Measurements from ENCODE around the gene SKOR1.

The SKOR1 gene

DNA sequence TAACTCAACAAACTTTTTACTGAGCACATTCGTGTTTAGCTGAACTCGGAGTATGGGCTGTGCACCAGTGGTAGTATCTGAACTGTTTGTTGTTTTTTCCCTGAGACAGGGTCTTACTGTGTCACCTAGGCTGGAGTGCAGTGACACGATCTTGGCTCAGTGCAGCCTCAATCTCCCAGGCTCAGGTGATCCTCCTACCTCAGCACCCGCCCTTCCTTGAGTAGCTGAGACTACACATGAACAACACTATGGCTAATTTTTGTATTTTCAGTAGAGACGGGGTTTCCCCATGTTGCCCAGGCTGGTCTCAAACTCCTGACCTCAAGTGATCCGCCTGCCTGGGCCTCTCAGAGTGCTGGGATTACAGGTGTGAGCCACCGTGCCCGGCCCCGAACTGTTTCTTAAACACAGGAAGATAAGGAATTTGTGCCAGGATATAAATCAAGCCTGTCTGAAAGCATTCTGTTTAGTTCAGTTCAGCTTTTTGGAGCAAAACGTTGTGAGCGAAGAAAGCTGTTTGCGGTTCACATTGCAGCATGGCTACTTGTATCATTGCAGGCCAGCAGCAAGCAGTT, 40.4 kb upstream of the SKOR1 start:
- H4K91ac ChIP-seq (ENCODE audit: low read depth, low read length, poor library complexity) = peak overlapping the region; percentile 19
- H3K4ac ChIP-seq (ENCODE audit: low read length) = no peak overlapping the region
- H3K9me3 ChIP-seq (replicated peaks in 1 of 2; ENCODE audit: control insufficient read depth in 2 of 2, insufficient read depth in 1 of 2, low read depth in 1 of 2, low read length in 2 of 2) = no peaks in the 10 kb centered on the region
- H3K14ac ChIP-seq (ENCODE audit: low read length) = no peak overlapping the region
- no peaks in the 10 kb centered on the region for H3K36me3 ChIP-seq (replicated peaks in 1 of 2; ENCODE audit: control insufficient read depth in 2 of 2, insufficient read depth in 2 of 2, low read length in 2 of 2)
- no peak overlapping the region for H3K27ac ChIP-seq (replicated peaks; ENCODE audit: low read length)
- no peak overlapping the region for H4K8ac ChIP-seq (ENCODE audit: low read depth, low read length)
- H2AK5ac ChIP-seq (ENCODE audit: low read depth, low read length) = no peak overlapping the region
- H3K4me1 ChIP-seq (ENCODE audit: control insufficient read depth in 2 of 2, insufficient read depth in 1 of 2, low read depth in 1 of 2, low read length in 2 of 2) = peaks cover 18 to 30% of the 10 kb centered on the region in 2 donors
- no peak overlapping the region for H2BK12ac ChIP-seq (ENCODE audit: low read length)
- no peaks in the 10 kb centered on the region for H3K27me3 ChIP-seq (ENCODE audit: control insufficient read depth in 3 of 3, insufficient read depth in 3 of 3, low read depth in 1 of 3, low read length in 3 of 3)
- H2BK5ac ChIP-seq (ENCODE audit: low read length) = no peak overlapping the region
- no peak overlapping the region for H2BK15ac ChIP-seq (ENCODE audit: low read length)
- no peak for DNase-seq (ENCODE audit: low spot score)
- H3K23ac ChIP-seq (ENCODE audit: low read depth, low read length, poor library complexity) = no peak overlapping the region
- no peak overlapping the region for H2BK120ac ChIP-seq (ENCODE audit: low read depth, low read length)
- H3K4me3 ChIP-seq (ENCODE audit: low read length in 2 of 2) = no peak overlapping the region
- peaks cover 2% of the 10 kb centered on the region for H3K79me1 ChIP-seq (ENCODE audit: low read depth, low read length)
- no peak overlapping the region for H2AFZ ChIP-seq (ENCODE audit: low read length)
- no peak overlapping the region for H3K18ac ChIP-seq (ENCODE audit: low read length)
- H3K4me2 ChIP-seq (ENCODE audit: insufficient read depth, low read length, poor library complexity, severe bottlenecking) = no peak overlapping the region
- WGBS, 2 donors (ENCODE audit: extremely low coverage in 2 of 2, insufficient read length in 2 of 2, insufficient replicate concordance in 1 of 2) = no CpG with 5 or more reads among the region's 12 CpGs
- no peak overlapping the region for H3K9ac ChIP-seq (ENCODE audit: low read depth, low read length, poor library complexity)

GRCh38 chr15:67785431-67785830, 39.9 kb upstream of the SKOR1 start:
- Histone ChIP-seq H2BK15ac (ENCODE audit: low read length) (no peak overlapping the region), H3K27me3 (ENCODE audit: control insufficient read depth in 3 of 3, insufficient read depth in 3 of 3, low read depth in 1 of 3, low read length in 3 of 3) (no peaks in the 10 kb centered on the region), H4K8ac (ENCODE audit: low read depth, low read length) (no peak overlapping the region), H3K9me3 (replicated peaks in 1 of 2; ENCODE audit: control insufficient read depth in 2 of 2, insufficient read depth in 1 of 2, low read depth in 1 of 2, low read length in 2 of 2) (no peaks in the 10 kb centered on the region), H2AFZ (ENCODE audit: low read length) (no peak overlapping the region), H3K4me3 (ENCODE audit: low read length in 2 of 2) (no peak overlapping the region), H3K4me1 (ENCODE audit: control insufficient read depth in 2 of 2, insufficient read depth in 1 of 2, low read depth in 1 of 2, low read length in 2 of 2) (peaks cover 18 to 30% of the 10 kb centered on the region in 2 donors), H3K18ac (ENCODE audit: low read length) (peak overlapping the region; percentile 51), H3K4ac (ENCODE audit: low read length) (no peak overlapping the region), H3K36me3 (replicated peaks in 1 of 2; ENCODE audit: control insufficient read depth in 2 of 2, insufficient read depth in 2 of 2, low read length in 2 of 2) (no peaks in the 10 kb centered on the region), H2BK12ac (ENCODE audit: low read length) (no peak overlapping the region), H3K9ac (ENCODE audit: low read depth, low read length, poor library complexity) (no peak overlapping the region), H4K91ac (ENCODE audit: low read depth, low read length, poor library complexity) (peak overlapping the region; percentile 19), H3K14ac (ENCODE audit: low read length) (no peak overlapping the region), H2AK5ac (ENCODE audit: low read depth, low read length) (no peak overlapping the region), H3K79me1 (ENCODE audit: low read depth, low read length) (peaks cover 2% of the 10 kb centered on the region), H2BK120ac (ENCODE audit: low read depth, low read length) (no peak overlapping the region), H3K27ac (replicated peaks; ENCODE audit: low read length) (no peak overlapping the region), H2BK5ac (ENCODE audit: low read length) (no peak overlapping the region), H3K23ac (ENCODE audit: low read depth, low read length, poor library complexity) (no peak overlapping the region), H3K4me2 (ENCODE audit: insufficient read depth, low read length, poor library complexity, severe bottlenecking) (no peak overlapping the region)
- DNase-seq (ENCODE audit: low spot score) = no peak
- no CpG with 5 or more reads among the region's 5 CpGs for WGBS, 2 donors (ENCODE audit: extremely low coverage in 2 of 2, insufficient read length in 2 of 2, insufficient replicate concordance in 1 of 2)

- H3K79me1 ChIP-seq (ENCODE audit: low read depth, low read length) = peaks cover 2% of the 10 kb centered on the region
- H4K8ac ChIP-seq (ENCODE audit: low read depth, low read length) = no peak overlapping the region
- H3K27ac ChIP-seq (replicated peaks; ENCODE audit: low read length) = no peak overlapping the region
- H2AK5ac ChIP-seq (ENCODE audit: low read depth, low read length) = no peak overlapping the region
- H2BK12ac ChIP-seq (ENCODE audit: low read length) = no peak overlapping the region
- H3K23ac ChIP-seq (ENCODE audit: low read depth, low read length, poor library complexity) = no peak overlapping the region
- H3K4ac ChIP-seq (ENCODE audit: low read length) = no peak overlapping the region
- H3K4me2 ChIP-seq (ENCODE audit: insufficient read depth, low read length, poor library complexity, severe bottlenecking) = no peak overlapping the region
- H2BK15ac ChIP-seq (ENCODE audit: low read length) = no peak overlapping the region
- no peak for DNase-seq (ENCODE audit: low spot score)
- H3K36me3 ChIP-seq (replicated peaks in 1 of 2; ENCODE audit: control insufficient read depth in 2 of 2, insufficient read depth in 2 of 2, low read length in 2 of 2) = no peaks in the 10 kb centered on the region
- no peak overlapping the region for H3K14ac ChIP-seq (ENCODE audit: low read length)
- no peak overlapping the region for H2AFZ ChIP-seq (ENCODE audit: low read length)
- H3K4me3 ChIP-seq (ENCODE audit: low read length in 2 of 2) = no peak overlapping the region
- no peaks in the 10 kb centered on the region for H3K27me3 ChIP-seq (ENCODE audit: control insufficient read depth in 3 of 3, insufficient read depth in 3 of 3, low read depth in 1 of 3, low read length in 3 of 3)
- H3K4me1 ChIP-seq (ENCODE audit: control insufficient read depth in 2 of 2, insufficient read depth in 1 of 2, low read depth in 1 of 2, low read length in 2 of 2) = peaks cover 17 to 21% of the 10 kb centered on the region in 2 donors
- H3K9me3 ChIP-seq (replicated peaks in 1 of 2; ENCODE audit: control insufficient read depth in 2 of 2, insufficient read depth in 1 of 2, low read depth in 1 of 2, low read length in 2 of 2) = no peaks in the 10 kb centered on the region
- H2BK5ac ChIP-seq (ENCODE audit: low read length) = no peak overlapping the region
- WGBS, 2 donors (ENCODE audit: extremely low coverage in 2 of 2, insufficient read length in 2 of 2, insufficient replicate concordance in 1 of 2) = no CpG with 5 or more reads among the region's 4 CpGs
- H3K18ac ChIP-seq (ENCODE audit: low read length) = peak overlapping the region; percentile 20
- H2BK120ac ChIP-seq (ENCODE audit: low read depth, low read length) = no peak overlapping the region
- H3K9ac ChIP-seq (ENCODE audit: low read depth, low read length, poor library complexity) = no peak overlapping the region
- peak overlapping the region; percentile 11 for H4K91ac ChIP-seq (ENCODE audit: low read depth, low read length, poor library complexity)
These were observed 38.7 kb upstream of the SKOR1 start for GRCh38 chr15:67786646-67787045.

DNA sequence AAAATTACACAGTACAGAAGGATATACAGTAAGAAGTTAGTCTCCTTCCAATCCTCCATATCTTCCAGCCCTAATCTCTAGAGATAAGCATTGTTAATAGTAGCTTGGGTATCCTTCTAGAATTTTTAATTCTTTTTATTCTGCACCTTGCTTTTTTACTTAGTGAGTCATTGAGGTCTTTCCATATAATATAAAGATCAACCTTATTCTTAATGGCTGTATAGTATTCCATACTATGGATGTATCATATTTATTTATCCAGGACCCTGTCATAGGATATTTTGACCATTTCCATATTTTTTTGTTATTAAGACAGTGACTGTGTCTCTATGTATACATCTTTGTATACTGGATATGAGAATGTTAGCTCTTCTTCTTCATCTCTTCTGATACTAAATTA, 36.3 kb upstream of the SKOR1 start:
- Histone ChIP-seq H4K8ac (ENCODE audit: low read depth, low read length) (no peak overlapping the region), H2BK120ac (ENCODE audit: low read depth, low read length) (no peak overlapping the region), H3K36me3 (replicated peaks in 1 of 2; ENCODE audit: control insufficient read depth in 2 of 2, insufficient read depth in 2 of 2, low read length in 2 of 2) (no peaks in the 10 kb centered on the region), H2AFZ (ENCODE audit: low read length) (no peak overlapping the region), H3K14ac (ENCODE audit: low read length) (no peak overlapping the region), H3K23ac (ENCODE audit: low read depth, low read length, poor library complexity) (no peak overlapping the region), H3K79me1 (ENCODE audit: low read depth, low read length) (no peaks in the 10 kb centered on the region), H3K4me1 (ENCODE audit: control insufficient read depth in 2 of 2, insufficient read depth in 1 of 2, low read depth in 1 of 2, low read length in 2 of 2) (peaks cover 4 to 9% of the 10 kb centered on the region in 2 donors), H3K27me3 (ENCODE audit: control insufficient read depth in 3 of 3, insufficient read depth in 3 of 3, low read depth in 1 of 3, low read length in 3 of 3) (no peaks in the 10 kb centered on the region), H2BK15ac (ENCODE audit: low read length) (no peak overlapping the region), H3K18ac (ENCODE audit: low read length) (no peak overlapping the region), H3K4me3 (ENCODE audit: low read length in 2 of 2) (no peak overlapping the region), H2BK12ac (ENCODE audit: low read length) (no peak overlapping the region), H4K91ac (ENCODE audit: low read depth, low read length, poor library complexity) (no peak overlapping the region), H3K9me3 (replicated peaks in 1 of 2; ENCODE audit: control insufficient read depth in 2 of 2, insufficient read depth in 1 of 2, low read depth in 1 of 2, low read length in 2 of 2) (no peaks in the 10 kb centered on the region), H3K4me2 (ENCODE audit: insufficient read depth, low read length, poor library complexity, severe bottlenecking) (no peak overlapping the region), H2AK5ac (ENCODE audit: low read depth, low read length) (no peak overlapping the region), H2BK5ac (ENCODE audit: low read length) (no peak overlapping the region), H3K27ac (replicated peaks; ENCODE audit: low read length) (no peak overlapping the region), H3K9ac (ENCODE audit: low read depth, low read length, poor library complexity) (no peak overlapping the region), H3K4ac (ENCODE audit: low read length) (no peak overlapping the region)
- no peak for DNase-seq (ENCODE audit: low spot score)
